Activated CD4-positive, alpha-beta T cell treated with anti-CD3 and anti-CD28 coated beads, Interleukin-2, Interleukin-6, amounts not matched to agents 100 ng/mL and 50 ng/mL, durations not matched to agents 16 hours and 8 hours (primary cell): ENCODE measurements around the gene LRRC25.
A peak's percentile ranks its signal among the peaks of the same experiment; 100 is the strongest.

ENCODE experiments used
- DNase-seq: peaks from one replicate; pipeline ENCODE4 v3.0.0-alpha.2; 2020

The LRRC25 gene

GRCh38 chr19:18435842-18436670 is 38.6 kb upstream of the LRRC25 start:
- no peak for DNase-seq

- no peak for DNase-seq
Observed at GRCh38 chr19:18435178-18435841, 37.9 kb upstream of the LRRC25 start.

- DNase-seq, result no peak
Observed at GRCh38 chr19:18434411-18435175, 37.2 kb upstream of the LRRC25 start.

DNA sequence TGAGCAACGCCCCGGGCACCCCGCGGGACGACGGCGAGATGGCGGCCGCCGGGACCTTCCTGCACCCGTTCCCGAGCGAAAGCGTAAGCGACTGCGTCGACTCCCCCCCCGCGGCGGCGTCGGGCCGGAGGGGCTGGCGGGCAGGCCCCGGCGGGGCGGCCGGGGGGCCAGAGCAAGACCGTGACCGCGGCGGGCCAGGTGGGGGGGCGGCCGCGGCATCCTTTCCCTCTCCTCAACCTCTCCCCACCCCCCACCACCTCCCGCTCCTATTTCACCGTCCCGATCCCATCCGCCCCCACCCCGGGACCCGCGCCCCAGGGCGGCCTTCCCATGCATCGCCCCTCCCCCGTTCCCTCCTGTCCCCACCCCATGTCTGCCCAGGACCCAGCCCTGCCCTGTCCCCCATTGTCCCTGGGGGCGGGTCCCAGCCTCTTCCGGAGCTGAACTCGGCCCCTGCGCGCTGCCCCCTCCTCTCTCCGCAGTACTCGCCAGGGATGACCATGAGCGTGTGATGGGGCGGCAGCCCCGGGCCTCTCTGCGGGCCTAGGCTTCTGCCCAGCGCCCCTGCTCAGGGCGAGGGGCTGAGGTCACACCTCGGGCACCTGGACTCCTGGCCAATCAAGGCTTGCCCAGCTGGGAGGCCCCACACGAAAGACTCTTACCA is 36.4 kb upstream of the LRRC25 start:
- no peak for DNase-seq

DNA sequence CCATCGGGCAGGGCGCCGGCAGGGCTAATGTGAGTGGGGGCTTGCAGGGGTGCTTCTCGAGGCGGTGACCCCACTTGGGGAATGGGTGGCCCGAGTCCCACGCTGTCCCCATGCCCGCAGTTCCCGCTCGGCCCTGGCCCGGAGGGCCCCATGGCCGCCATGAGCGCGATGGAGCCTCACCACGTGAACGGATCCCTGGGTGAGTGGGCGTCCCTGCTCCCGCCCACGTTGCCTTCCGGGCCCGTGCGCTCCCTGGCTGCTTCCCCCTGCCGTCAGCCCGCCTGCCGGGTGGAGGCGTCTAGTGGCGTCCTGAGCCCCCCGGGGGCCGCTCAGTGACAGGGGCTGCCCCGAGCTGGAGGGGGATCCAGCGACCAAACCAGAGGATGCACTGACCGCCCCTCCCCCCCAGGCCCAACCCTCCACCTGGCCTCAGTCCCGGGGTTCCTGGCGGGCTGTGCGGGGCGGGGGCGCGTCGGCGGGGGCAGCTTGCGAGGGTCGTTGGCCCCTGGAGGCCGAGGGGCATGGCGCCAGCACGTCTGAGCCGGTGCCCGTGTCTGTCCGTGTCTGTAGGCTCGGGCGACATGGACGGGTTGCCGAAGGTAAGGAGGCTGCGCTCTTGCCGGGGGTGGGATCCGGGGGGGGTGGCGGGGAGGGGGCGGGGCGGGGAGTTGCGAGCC is 35.7 kb upstream of the LRRC25 start:
- no peak for DNase-seq

DNA sequence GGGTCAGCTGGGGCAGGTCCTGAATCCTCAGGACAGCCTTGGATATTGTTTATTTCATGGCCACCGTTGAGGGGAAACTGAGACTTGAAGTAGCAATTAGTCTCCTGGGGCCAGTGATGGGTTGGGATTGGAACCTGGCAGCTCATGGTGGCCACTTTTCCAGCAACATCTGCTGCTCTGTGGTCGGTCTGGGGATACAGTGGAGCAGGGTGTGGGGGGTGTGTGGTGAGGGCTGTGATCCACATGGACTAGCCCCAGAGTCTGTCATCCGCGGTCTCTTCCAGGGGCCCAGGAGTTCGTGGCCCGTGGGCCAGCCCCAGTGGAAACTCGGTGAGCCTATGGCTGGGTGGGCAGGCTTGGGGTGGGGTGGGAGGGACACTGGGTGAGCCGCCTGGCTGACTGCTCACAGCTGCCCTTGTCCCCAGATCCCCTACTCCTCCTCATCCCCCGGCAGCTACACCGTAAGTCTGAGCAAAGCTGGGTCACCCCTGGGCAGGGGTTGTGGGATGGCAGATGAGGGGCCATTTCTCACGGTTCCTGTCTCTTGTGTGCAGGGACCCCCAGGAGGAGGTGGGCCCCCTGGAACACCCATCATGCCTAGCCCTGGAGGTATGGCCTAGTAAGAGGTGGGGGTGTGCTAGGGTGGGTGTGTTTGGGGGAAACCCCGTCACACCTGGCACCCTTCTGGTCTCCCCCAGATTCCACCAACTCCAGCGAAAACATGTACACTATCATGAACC is 35.0 kb upstream of the LRRC25 start:
- no peak for DNase-seq

DNA sequence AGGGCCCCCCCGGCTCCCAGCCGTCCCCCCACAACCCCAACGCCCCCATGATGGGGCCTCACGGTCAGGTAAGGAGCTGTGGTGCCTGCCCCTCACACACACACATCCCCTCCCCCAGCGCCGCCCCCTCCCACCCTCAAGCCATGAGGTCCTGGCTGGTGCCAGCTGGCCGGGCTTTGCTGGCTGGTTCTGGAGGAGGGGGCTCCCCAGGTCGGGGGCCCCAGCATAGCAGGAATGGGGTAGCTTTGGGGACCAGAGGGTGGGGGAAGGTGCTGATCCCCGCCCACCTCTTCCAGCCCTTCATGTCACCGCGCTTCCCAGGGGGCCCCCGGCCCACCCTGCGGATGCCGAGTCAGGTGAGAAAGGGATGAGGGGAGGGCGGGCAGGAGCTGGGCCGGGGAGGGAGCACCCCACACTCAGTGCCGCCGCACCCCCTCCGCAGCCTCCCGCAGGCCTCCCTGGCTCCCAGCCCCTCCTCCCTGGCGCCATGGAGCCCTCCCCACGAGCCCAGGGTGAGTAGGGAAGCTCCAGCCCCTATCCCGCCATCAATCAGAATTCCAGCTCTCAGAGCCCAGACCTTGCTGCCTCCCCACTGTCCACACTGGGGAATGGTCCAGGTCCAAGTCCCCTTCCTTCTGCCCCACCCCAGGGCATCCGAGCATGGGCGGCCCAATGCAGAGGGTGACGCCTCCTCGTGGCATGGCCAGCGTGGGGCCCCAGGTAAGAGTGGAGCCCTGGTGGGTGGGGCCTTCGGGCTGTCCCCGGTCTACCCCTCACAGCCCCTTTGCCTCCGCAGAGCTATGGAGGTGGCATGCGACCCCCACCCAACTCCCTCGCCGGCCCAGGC is 34.2 kb upstream of the LRRC25 start:
- DNase-seq, result no peak

DNA sequence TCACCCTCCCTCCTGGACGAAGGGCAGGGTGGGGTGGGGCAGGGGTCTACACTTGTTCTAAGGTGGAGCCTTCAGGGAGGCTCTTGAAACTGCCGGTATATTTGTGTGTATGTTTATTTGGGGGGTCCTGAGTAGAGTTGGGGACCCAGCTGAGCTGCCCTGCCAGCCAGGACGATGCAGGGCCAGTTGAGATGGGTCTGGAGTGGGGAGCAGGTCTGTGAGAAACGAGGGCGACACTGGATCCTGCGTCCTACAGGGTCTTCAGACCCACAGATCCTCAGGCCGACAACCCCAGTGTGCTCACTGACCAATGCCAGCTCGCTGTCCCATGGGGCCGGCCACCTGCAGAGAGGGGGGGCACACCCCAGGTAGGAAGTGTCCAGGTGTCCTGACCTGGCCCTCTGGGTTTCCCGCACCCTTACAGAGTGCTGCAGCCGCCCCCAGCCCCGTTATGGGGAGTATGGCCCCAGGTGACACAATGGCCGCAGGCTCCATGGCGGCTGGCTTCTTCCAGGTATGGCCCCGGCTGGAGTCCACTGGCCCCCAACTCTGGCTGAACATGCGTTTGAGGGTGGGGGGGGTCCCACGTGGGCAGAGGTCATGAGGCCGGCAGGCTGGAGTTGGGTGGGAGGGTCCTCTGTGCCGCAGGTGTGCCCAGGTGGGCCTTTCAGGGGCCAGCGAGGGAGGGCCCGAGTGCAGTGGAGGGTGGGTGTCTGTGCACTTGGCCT is 33.2 kb upstream of the LRRC25 start:
- no peak for DNase-seq

- no peak for DNase-seq
Observed at GRCh38 chr19:18429717-18430416, 32.4 kb upstream of the LRRC25 start.

DNA sequence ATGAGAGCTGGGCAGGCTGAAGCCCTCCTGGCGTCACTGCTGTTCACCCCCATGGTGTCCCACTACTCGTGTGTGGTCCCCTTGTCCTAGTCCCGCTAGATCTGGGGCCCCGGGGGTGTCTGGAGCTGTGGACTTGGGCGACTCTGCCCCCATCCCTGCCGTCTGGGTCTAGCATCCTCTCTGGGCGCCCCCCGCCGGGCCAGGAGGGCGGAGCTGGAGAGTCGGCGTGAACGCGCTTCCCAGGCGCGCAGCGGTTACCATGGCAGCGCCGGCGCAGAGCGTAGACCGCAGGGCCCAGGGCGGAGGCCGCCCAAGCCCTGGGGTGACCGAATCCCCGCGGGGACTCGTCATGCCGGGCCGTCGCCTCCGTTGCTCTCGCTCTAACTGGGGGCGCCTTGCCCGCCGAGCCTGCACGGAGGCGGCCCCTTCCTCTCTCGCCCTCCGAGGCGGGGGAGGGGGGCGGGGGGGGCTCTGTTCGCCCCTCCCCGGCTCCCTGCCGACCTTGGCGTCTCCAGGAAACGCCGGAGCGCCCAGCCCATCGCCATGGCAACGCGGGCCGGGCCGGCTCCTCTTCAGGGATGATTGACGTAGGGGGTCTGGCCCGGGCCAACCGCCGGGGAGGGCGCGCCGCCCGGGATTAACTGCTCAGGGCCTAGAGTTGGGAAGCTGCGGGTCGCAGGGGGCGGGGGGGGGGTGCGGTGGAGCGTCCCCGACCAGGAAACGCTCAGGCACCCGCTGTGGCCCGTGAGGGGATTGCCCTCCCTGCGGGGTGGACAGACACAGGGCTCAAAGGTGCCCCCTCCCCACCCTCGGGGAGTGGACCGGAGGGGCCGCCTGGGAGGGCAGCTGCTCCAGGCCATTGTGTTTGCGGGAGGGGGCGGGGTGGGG is 31.6 kb upstream of the LRRC25 start:
- DNase-seq, result peak; percentile 85

- no peak for DNase-seq
Observed at GRCh38 chr19:18428173-18428786, 30.9 kb upstream of the LRRC25 start.

GRCh38 chr19:18427743-18428113 is 30.3 kb upstream of the LRRC25 start:
- DNase-seq, result no peak

DNA sequence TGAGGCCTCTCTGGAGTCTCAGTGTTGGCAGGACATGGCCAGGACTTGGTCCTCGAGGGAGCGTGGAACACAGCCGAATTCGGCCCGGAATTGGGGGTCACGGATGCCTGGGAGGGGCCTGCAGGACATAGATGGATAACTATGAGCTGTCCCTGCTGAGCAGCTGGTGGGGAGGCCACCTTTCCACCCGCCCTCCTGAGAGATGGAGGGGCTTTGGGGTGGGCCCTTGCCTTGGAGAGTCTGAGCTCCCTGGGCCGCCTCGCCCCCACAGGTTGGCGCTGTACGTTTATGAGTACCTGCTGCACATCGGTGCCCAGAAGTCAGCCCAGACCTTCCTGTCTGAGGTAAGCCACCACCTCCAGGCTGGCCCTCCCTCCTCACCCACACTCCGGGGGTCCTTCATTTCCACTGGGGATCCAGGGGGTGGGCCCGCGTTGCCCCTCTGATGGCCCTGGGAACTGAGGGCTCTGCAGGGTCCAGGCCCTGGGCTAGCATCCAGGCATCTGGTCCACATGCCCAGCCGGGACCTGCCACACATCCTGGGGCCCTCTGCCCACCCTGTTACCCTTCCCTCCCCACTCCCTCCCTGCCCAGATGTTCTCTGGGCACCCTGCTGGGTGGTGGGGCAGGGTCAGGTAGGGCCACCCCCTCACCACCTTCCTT is 29.8 kb upstream of the LRRC25 start:
- no peak for DNase-seq

DNA sequence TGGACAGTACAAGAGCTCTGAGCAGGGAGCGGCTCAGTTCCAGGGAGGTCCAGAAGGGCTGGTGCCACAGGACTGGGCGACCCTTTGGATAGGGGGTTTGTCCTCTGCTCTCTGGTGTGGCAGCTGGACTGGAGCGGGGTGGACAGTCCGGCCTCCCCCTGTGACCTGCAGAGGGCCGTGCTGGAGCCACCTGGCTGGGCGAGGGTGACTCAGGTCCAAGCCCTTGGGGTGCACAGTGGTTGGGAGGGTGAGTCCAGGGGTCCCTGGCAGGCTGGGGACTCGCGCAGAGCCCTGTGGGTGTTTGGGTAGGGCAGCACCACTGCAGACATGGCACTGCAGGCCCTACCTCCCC is 29.0 kb upstream of the LRRC25 start:
- no peak for DNase-seq

DNA sequence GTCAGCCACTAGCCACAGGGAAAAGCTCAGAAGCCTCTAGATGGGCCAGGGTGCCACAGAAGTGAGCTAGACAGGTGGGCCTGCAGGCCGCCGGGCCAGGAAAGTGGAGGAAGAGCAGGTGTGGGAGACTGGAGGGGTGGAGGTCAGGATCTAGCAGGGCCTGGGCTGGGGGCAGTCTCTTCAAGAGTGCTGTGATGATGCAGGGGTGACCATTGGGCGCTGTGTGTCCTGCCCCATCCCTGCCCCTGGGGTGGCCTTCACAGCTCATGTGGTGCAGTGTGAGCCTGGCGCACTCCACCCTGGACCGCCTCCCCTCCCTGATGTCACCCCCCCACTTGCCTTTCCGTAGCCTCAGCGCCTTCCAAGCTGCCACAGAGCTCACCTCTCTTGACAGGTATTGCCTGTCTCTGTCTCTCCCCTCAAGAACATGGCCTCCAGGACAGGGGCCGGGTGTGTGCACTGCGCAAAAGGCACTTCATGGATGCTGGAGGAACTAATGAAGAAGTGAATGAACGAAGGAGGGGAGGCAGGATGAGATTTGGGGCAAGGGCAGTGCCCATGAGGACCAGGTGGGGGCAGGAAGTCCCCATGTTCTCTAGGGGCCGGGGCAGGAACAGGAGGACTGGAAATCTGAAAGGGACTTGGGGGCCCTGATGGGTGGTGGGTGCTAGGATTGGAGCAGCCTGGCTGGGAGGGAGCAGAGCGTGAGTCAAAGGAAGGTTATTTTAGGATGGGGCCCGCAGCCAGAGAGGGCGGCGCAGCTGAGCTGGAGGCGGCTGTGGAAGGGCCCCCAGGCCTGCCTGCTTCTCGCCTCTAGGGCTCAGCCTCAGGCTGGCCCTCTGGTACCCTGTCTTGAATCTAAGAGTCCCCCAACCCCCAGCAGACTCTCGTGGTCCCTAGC is 28.3 kb upstream of the LRRC25 start:
- DNase-seq, result no peak

DNA sequence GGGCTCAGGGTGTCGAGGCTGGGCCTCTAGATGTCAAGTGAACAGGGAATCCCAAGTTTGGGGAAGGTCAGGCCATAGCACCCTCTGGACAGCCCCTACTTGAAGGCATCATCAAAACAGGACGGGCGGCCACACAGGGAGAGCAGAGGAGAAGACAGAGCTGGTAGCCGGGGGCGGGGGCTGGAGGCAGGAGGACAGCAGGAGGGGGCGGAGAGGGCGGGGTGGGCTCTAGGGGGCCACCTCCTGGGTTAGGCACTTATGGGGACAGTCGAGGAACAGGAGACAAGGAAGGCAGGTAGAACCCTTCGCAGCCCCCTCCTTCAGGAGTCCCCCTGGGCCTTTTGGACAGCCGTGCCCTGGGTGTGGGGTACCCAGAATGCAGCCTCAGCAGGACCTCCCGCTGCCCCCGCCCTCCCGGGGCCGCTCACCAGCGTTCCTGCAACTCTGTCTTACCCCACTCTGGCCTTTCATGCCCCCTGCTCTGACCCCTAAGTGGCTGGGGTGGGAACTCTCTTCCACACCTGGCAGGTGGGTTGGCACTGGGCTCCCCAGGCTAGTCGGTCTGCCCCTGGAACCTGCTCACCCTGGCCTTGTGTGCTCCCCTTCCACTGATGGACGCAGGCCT is 27.6 kb upstream of the LRRC25 start:
- no peak for DNase-seq
